Liver (tissue), 9 donors: ENCODE data around the gene TRAPPC3. TPM values are rescaled to one million over a fixed set of nuclear protein-coding genes. Genes with fewer than 3 reads are reported as not detected.

Experiments
- DNase-seq: peaks from one replicate; pipeline ENCODE4 v3.0.0-alpha.2; 2017; ENCODE audit warnings: low spot score
- H3K27ac ChIP-seq, 2 donors: one replicate each; pipeline ENCODE4 v1.7.0; 2013; ENCODE audit warnings: inconsistent platforms in 2 of 2, low read length in 2 of 2, control low read depth in 1 of 2, low read depth in 1 of 2, mild to moderate bottlenecking in 1 of 2
- H3K27me3 ChIP-seq, 4 donors: one replicate each; pipeline versions ENCODE4 v1.6.1 to v1.7.0; 2013; ENCODE audit warnings: low read length in 3 of 4, inconsistent platforms in 1 of 4, mild to moderate bottlenecking in 1 of 4, moderate library complexity in 1 of 4; ENCODE audit not compliant: control insufficient read depth in 4 of 4, insufficient read depth in 4 of 4
- H3K36me3 ChIP-seq, 4 donors: one replicate each; pipeline versions ENCODE4 v1.6.1 to v1.7.0; 2013; ENCODE audit warnings: low read length in 3 of 4, mild to moderate bottlenecking in 3 of 4, low read depth in 1 of 4, moderate library complexity in 1 of 4; ENCODE audit not compliant: control insufficient read depth in 4 of 4, insufficient read depth in 3 of 4
- H3K4me1 ChIP-seq, 4 donors: one replicate each; pipeline versions ENCODE4 v1.6.1 to v1.7.0; 2013; ENCODE audit warnings: low read length in 3 of 4, mild to moderate bottlenecking in 3 of 4, moderate library complexity in 1 of 4; ENCODE audit not compliant: control insufficient read depth in 4 of 4, insufficient read depth in 4 of 4
- H3K4me3 ChIP-seq, 3 donors: one replicate each; pipeline versions ENCODE4 v1.6.1 to v1.7.0; 2013; ENCODE audit warnings: low read length in 3 of 3, control low read depth in 1 of 3, low read depth in 1 of 3, mild to moderate bottlenecking in 1 of 3
- H3K9ac ChIP-seq, 2 donors: one replicate each; pipeline ENCODE4 v1.7.0; 2013; ENCODE audit warnings: low read length in 2 of 2, mild to moderate bottlenecking in 2 of 2, moderate library complexity in 2 of 2, control low read depth in 1 of 2, low read depth in 1 of 2
- H3K9me3 ChIP-seq, 4 donors: one replicate each; pipeline versions ENCODE4 v1.6.1 to v1.7.0; 2013; ENCODE audit warnings: low read length in 3 of 4; ENCODE audit not compliant: control insufficient read depth in 4 of 4
- CTCF ChIP-seq: fragments of 150-350 bp; IDR thresholded peaks from 2 replicates; pipeline ENCODE4 v1.5.1; 2017; ENCODE audit warnings: improper control_type of control experiment, low read depth, low read length; ENCODE audit not compliant: missing input control
- EGR1 ChIP-seq, 2 donors: IDR thresholded peaks; 2 replicates each; pipeline ENCODE4 v1.6.1; 2016 to 2018; ENCODE audit warnings: antibody characterized with exemption in 2 of 2, low read depth in 2 of 2
- FOXA1 ChIP-seq: IDR thresholded peaks from 2 replicates; pipeline ENCODE4 v1.6.1; 2016; ENCODE audit warnings: antibody characterized with exemption
- FOXA2 ChIP-seq: IDR thresholded peaks from 2 replicates; pipeline ENCODE4 v1.6.1; 2016; ENCODE audit warnings: antibody characterized with exemption
- GABPA ChIP-seq, 2 donors: IDR thresholded peaks in 1 of 2; conservative IDR thresholded peaks in 1 of 2; 2 replicates each; pipeline ENCODE4 v1.6.1; 2016; ENCODE audit warnings: antibody characterized with exemption in 2 of 2, mild to moderate bottlenecking in 1 of 2, moderate library complexity in 1 of 2
- HNF4A ChIP-seq, 2 donors: conservative IDR thresholded peaks; 2 replicates each; pipeline ENCODE4 v1.6.1; 2016; ENCODE audit warnings: antibody characterized with exemption in 2 of 2, mild to moderate bottlenecking in 2 of 2
- HNF4G ChIP-seq: IDR thresholded peaks from 2 replicates; pipeline ENCODE4 v1.6.1; 2016; ENCODE audit warnings: antibody characterized with exemption
- JUND ChIP-seq, 2 donors: IDR thresholded peaks; 2 replicates each; pipeline ENCODE4 v1.6.1; 2016; ENCODE audit warnings: antibody characterized with exemption in 2 of 2
- MAX ChIP-seq: IDR thresholded peaks from 2 replicates; pipeline ENCODE4 v1.6.1; 2016; ENCODE audit warnings: antibody characterized with exemption
- NR2F2 ChIP-seq: IDR thresholded peaks from 2 replicates; pipeline ENCODE4 v1.6.1; 2016; ENCODE audit warnings: antibody characterized with exemption
- RAD21 ChIP-seq, 2 donors: IDR thresholded peaks; 2 replicates each; pipeline ENCODE4 v1.6.1; 2016; ENCODE audit warnings: antibody characterized with exemption in 2 of 2, mild to moderate bottlenecking in 2 of 2
- RXRA ChIP-seq, 2 donors: IDR thresholded peaks; 2 replicates each; pipeline ENCODE4 v1.6.1; 2017 to 2018; ENCODE audit warnings: antibody characterized with exemption in 2 of 2, mild to moderate bottlenecking in 1 of 2
- SP1 ChIP-seq: IDR thresholded peaks from 2 replicates; pipeline ENCODE4 v1.6.1; 2018; ENCODE audit warnings: antibody characterized with exemption, mild to moderate bottlenecking
- TAF1 ChIP-seq: conservative IDR thresholded peaks from 2 replicates; pipeline ENCODE4 v1.6.1; 2016; ENCODE audit warnings: antibody characterized with exemption, mild to moderate bottlenecking
- YY1 ChIP-seq: IDR thresholded peaks from 2 replicates; pipeline ENCODE4 v1.6.1; 2016; ENCODE audit warnings: antibody characterized with exemption, mild to moderate bottlenecking
- ZBTB33 ChIP-seq: IDR thresholded peaks from 2 replicates; pipeline ENCODE4 v1.6.1; 2016; ENCODE audit warnings: antibody characterized with exemption
- WGBS: extraction: QIAGEN DNeasy Blood & Tissue Kit; methylation state at CpG from one replicate; pipeline ENCODE4 v1.1.7; 2013; 5-methylcytosine and 5-hydroxymethylcytosine counted together
- polyA plus RNA-seq, 2 donors: library from polyadenylated mRNA; stranded (reverse) in 1 of 2; unstranded in 1 of 2; fragments of 200-250 nt in 1 of 2; fragments of >200 nt in 1 of 2; fragmentation: Nextera tagmentation in 1 of 2; extraction: Ambion mirVana in 1 of 2; gene quantifications; one replicate each; pipeline versions ENCODE4 v1.2.1 to v1.2.3, GENCODE V29; 2013 to 2015
- total RNA-seq, 2 donors: library from RNA; depleted of rRNA; stranded (reverse); fragments of >200 nt; gene quantifications; one replicate each; pipeline ENCODE4 v1.2.3, GENCODE V29; 2014
- TF ChIP-seq, protein P1 (sequence below): IDR thresholded peaks from 2 replicates; pipeline ENCODE4 v1.6.1; 2016; ENCODE audit warnings: antibody characterized with exemption
- TF ChIP-seq, protein P2 (sequence below): IDR thresholded peaks from 2 replicates; pipeline ENCODE4 v1.6.1; 2016; ENCODE audit warnings: antibody characterized with exemption, mild to moderate bottlenecking
- donor health status: healthy.
- donor health status: healthy.
- donor health status: healthy.
- donor health status: healthy.
- donor health status: healthy.

The TRAPPC3 gene
- total and polyA plus RNA-seq, 4 donors, result 24.2 to 56.1 (median 30.4) TPM

- no peak for TF ChIP-seq FOXA2
- TF ChIP-seq HNF4G, result no peak
- no peak for TF ChIP-seq RAD21 (IDR thresholded peaks at IDR 0.05)
- TF ChIP-seq EGR1 (IDR thresholded peaks at IDR 0.05; ENCODE audit: low read depth in 2 of 2), result no peak
- TF ChIP-seq, protein P1, sequence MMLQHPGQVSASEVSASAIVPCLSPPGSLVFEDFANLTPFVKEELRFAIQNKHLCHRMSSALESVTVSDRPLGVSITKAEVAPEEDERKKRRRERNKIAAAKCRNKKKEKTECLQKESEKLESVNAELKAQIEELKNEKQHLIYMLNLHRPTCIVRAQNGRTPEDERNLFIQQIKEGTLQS, result no peak
- TF ChIP-seq ZBTB33, result no peak
- no peak for TF ChIP-seq HNF4A (conservative IDR thresholded peaks at IDR 0.05)
- no peak for TF ChIP-seq FOXA1
- TF ChIP-seq RXRA (IDR thresholded peaks at IDR 0.05), result no peak
- TF ChIP-seq, protein P2, sequence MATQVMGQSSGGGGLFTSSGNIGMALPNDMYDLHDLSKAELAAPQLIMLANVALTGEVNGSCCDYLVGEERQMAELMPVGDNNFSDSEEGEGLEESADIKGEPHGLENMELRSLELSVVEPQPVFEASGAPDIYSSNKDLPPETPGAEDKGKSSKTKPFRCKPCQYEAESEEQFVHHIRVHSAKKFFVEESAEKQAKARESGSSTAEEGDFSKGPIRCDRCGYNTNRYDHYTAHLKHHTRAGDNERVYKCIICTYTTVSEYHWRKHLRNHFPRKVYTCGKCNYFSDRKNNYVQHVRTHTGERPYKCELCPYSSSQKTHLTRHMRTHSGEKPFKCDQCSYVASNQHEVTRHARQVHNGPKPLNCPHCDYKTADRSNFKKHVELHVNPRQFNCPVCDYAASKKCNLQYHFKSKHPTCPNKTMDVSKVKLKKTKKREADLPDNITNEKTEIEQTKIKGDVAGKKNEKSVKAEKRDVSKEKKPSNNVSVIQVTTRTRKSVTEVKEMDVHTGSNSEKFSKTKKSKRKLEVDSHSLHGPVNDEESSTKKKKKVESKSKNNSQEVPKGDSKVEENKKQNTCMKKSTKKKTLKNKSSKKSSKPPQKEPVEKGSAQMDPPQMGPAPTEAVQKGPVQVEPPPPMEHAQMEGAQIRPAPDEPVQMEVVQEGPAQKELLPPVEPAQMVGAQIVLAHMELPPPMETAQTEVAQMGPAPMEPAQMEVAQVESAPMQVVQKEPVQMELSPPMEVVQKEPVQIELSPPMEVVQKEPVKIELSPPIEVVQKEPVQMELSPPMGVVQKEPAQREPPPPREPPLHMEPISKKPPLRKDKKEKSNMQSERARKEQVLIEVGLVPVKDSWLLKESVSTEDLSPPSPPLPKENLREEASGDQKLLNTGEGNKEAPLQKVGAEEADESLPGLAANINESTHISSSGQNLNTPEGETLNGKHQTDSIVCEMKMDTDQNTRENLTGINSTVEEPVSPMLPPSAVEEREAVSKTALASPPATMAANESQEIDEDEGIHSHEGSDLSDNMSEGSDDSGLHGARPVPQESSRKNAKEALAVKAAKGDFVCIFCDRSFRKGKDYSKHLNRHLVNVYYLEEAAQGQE, result no peak
- TF ChIP-seq NR2F2, result no peak
- TF ChIP-seq MAX, result no peak
- no peak for TF ChIP-seq TAF1
- no peak for TF ChIP-seq GABPA (IDR thresholded peaks at IDR 0.05 in 1 of 2, conservative IDR thresholded peaks at IDR 0.05 in 1 of 2)
- no peak for TF ChIP-seq JUND (IDR thresholded peaks at IDR 0.05)
- TF ChIP-seq SP1, result no peak
- no peak for TF ChIP-seq CTCF
- no peak for TF ChIP-seq YY1
- Histone ChIP-seq H3K4me1 (peaks cover 0 to 13% (median 9%) of the 10 kb centered on the region in 4 donors), H3K4me3 (no peak overlapping the region), H3K36me3 (peaks cover 5 to 25% (median 13%) of the 10 kb centered on the region in 4 donors), H3K27me3 (no peaks in the 10 kb centered on the region), H3K9ac (no peak overlapping the region), H3K9me3 (no peaks in the 10 kb centered on the region), H3K27ac (no peak overlapping the region)
- 92% methylated on average over 11 of the region's 11 CpGs for WGBS
- no peak for DNase-seq
Observed at GRCh38 chr1:36174713-36175112, 25.4 kb upstream of the TRAPPC3 start.
